ENCODE measurements around the gene NAV3. TPM values are rescaled to one million over a fixed set of nuclear protein-coding genes. Genes with fewer than 3 reads are reported as not detected.

The NAV3 gene
- total and polyA plus RNA-seq, 4 donors: 0.22 to 1.7 (median 0.71) TPM

DNA sequence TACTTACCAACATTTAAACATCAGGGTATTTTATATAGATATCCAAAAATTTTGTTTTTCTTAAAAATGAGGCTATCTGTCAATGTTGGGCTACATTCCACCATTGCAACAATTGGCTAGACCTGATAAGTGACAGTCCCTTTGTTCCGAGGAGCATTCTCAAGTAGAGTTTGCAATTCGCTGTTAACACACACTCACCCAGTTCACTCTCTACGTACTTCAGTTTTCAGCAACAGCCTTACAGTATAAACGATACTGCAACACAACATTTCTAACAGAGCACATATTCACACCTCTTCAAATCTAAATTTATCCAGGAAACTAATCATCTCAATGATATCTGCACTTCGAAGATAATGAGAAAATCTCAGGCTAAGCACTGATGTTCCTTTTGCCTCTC, 393.5 kb downstream of the NAV3 start (continued):
- TF ChIP-seq GABPA (IDR thresholded peaks at IDR 0.05 in 1 of 2, conservative IDR thresholded peaks at IDR 0.05 in 1 of 2): no peak
- TF ChIP-seq, protein P1, sequence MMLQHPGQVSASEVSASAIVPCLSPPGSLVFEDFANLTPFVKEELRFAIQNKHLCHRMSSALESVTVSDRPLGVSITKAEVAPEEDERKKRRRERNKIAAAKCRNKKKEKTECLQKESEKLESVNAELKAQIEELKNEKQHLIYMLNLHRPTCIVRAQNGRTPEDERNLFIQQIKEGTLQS (IDR thresholded peaks at IDR 0.05): no peak

GRCh38 chr12:78226763-78227162, 396.1 kb downstream of the NAV3 start:
- H3K9me3 ChIP-seq (ENCODE audit: control insufficient read depth in 4 of 4, low read length in 3 of 4): no peaks in the 10 kb centered on the region
- no peaks in the 10 kb centered on the region for H3K27me3 ChIP-seq (ENCODE audit: control insufficient read depth in 4 of 4, insufficient read depth in 4 of 4, low read length in 3 of 4)
- no peaks in the 10 kb centered on the region for H3K4me1 ChIP-seq (ENCODE audit: control insufficient read depth in 4 of 4, insufficient read depth in 4 of 4, low read length in 3 of 4)
- H3K4me3 ChIP-seq (ENCODE audit: low read depth in 1 of 3, low read length in 3 of 3): no peak overlapping the region
- DNase-seq (ENCODE audit: low spot score): no peak
- no peak overlapping the region for H3K27ac ChIP-seq (ENCODE audit: low read depth in 1 of 2, low read length in 2 of 2)
- no peaks in the 10 kb centered on the region for H3K36me3 ChIP-seq (ENCODE audit: control insufficient read depth in 4 of 4, insufficient read depth in 3 of 4, low read depth in 1 of 4, low read length in 3 of 4)
- no peak overlapping the region for H3K9ac ChIP-seq (ENCODE audit: low read depth in 1 of 2, low read length in 2 of 2)
- no peak for TF ChIP-seq FOXA2 (IDR thresholded peaks at IDR 0.05)
- no peak for TF ChIP-seq SP1 (IDR thresholded peaks at IDR 0.05)
- TF ChIP-seq, protein P1 (IDR thresholded peaks at IDR 0.05): no peak
- 83% methylated on average over 6 of the region's 6 CpGs for WGBS

DNA sequence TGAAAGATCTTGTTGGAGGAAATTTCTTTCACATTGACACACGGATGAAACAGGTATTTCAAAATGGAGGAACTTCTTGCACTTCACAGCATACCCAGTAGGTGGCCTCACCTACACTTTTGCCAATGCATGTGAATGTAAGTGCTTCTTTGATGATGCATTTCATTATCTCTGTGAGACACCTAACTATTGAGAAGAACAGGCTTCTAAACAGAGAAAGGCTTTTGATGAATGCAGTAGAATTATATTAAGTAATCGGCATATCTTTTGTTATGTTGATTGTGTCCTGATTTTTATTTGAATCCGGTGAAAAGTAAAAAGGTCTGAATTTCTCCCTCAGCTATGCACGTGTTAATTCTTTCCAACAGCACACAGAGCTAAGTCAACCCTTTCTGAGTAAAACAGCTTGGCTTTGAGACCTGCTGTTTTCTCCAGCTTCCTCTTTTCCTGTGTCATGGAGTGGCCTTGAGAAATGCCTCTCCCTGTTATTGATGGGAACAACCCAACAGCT, 399.0 kb downstream of the NAV3 start:
- WGBS: 50% methylated on average over 4 of the region's 4 CpGs
- TF ChIP-seq YY1 (IDR thresholded peaks at IDR 0.05) (peak; percentile 77), FOXA1 (IDR thresholded peaks at IDR 0.05) (no peak), RAD21 (IDR thresholded peaks at IDR 0.05) (peak; percentile 93 to 95)
- TF ChIP-seq, protein P2, sequence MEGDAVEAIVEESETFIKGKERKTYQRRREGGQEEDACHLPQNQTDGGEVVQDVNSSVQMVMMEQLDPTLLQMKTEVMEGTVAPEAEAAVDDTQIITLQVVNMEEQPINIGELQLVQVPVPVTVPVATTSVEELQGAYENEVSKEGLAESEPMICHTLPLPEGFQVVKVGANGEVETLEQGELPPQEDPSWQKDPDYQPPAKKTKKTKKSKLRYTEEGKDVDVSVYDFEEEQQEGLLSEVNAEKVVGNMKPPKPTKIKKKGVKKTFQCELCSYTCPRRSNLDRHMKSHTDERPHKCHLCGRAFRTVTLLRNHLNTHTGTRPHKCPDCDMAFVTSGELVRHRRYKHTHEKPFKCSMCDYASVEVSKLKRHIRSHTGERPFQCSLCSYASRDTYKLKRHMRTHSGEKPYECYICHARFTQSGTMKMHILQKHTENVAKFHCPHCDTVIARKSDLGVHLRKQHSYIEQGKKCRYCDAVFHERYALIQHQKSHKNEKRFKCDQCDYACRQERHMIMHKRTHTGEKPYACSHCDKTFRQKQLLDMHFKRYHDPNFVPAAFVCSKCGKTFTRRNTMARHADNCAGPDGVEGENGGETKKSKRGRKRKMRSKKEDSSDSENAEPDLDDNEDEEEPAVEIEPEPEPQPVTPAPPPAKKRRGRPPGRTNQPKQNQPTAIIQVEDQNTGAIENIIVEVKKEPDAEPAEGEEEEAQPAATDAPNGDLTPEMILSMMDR (IDR thresholded peaks at IDR 0.05; ENCODE audit: low read depth, low read length, missing input control): peak; percentile 80
- DNase-seq (ENCODE audit: low spot score): peak; percentile 37
- no peaks in the 10 kb centered on the region for H3K36me3 ChIP-seq (ENCODE audit: control insufficient read depth in 4 of 4, insufficient read depth in 3 of 4, low read depth in 1 of 4, low read length in 3 of 4)
- no peaks in the 10 kb centered on the region for H3K27me3 ChIP-seq (ENCODE audit: control insufficient read depth in 4 of 4, insufficient read depth in 4 of 4, low read length in 3 of 4)
- no peaks in the 10 kb centered on the region for H3K4me1 ChIP-seq (ENCODE audit: control insufficient read depth in 4 of 4, insufficient read depth in 4 of 4, low read length in 3 of 4)
- no peak overlapping the region for H3K27ac ChIP-seq (ENCODE audit: low read depth in 1 of 2, low read length in 2 of 2)
- no peak overlapping the region for H3K4me3 ChIP-seq (ENCODE audit: low read depth in 1 of 3, low read length in 3 of 3)
- no peaks in the 10 kb centered on the region for H3K9me3 ChIP-seq (ENCODE audit: control insufficient read depth in 4 of 4, low read length in 3 of 4)
- H3K9ac ChIP-seq (ENCODE audit: low read depth in 1 of 2, low read length in 2 of 2): no peak overlapping the region

- 70% methylated on average over 3 of the region's 3 CpGs for WGBS
Measured at GRCh38 chr12:78232756-78233155, 402.1 kb downstream of the NAV3 start.

More at GRCh38 chr12:78232756-78233155, 402.1 kb downstream of the NAV3 start:
- no peak overlapping the region for H3K4me3 ChIP-seq (ENCODE audit: low read depth in 1 of 3, low read length in 3 of 3)
- no peak overlapping the region for H3K9ac ChIP-seq (ENCODE audit: low read depth in 1 of 2, low read length in 2 of 2)
- no peak for DNase-seq (ENCODE audit: low spot score)
- H3K4me1 ChIP-seq (ENCODE audit: control insufficient read depth in 4 of 4, insufficient read depth in 4 of 4, low read length in 3 of 4): no peaks in the 10 kb centered on the region
- no peak for TF ChIP-seq FOXA1 (IDR thresholded peaks at IDR 0.05)
- TF ChIP-seq HNF4A (conservative IDR thresholded peaks at IDR 0.05): no peak
- TF ChIP-seq HNF4G (IDR thresholded peaks at IDR 0.05): no peak
- no peak for TF ChIP-seq REST (IDR thresholded peaks at IDR 0.05)
- no peak for TF ChIP-seq FOXA2 (IDR thresholded peaks at IDR 0.05)
- no peak for TF ChIP-seq ZBTB33 (IDR thresholded peaks at IDR 0.05)
- TF ChIP-seq, protein P2 (IDR thresholded peaks at IDR 0.05; ENCODE audit: low read depth, low read length, missing input control): no peak
- TF ChIP-seq RXRA (IDR thresholded peaks at IDR 0.05): no peak
- H3K36me3 ChIP-seq (ENCODE audit: control insufficient read depth in 4 of 4, insufficient read depth in 3 of 4, low read depth in 1 of 4, low read length in 3 of 4): no peaks in the 10 kb centered on the region
- no peaks in the 10 kb centered on the region for H3K27me3 ChIP-seq (ENCODE audit: control insufficient read depth in 4 of 4, insufficient read depth in 4 of 4, low read length in 3 of 4)
- no peak overlapping the region for H3K27ac ChIP-seq (ENCODE audit: low read depth in 1 of 2, low read length in 2 of 2)
- H3K9me3 ChIP-seq (ENCODE audit: control insufficient read depth in 4 of 4, low read length in 3 of 4): no peaks in the 10 kb centered on the region
